ENCODE measurements around the gene CDCP2.
"Not testable (repeated sequence)": the region's sequence is repeated elsewhere in the genome, so short reads cannot be mapped to it uniquely, and the experiment has no call there.

The CDCP2 gene

DNA sequence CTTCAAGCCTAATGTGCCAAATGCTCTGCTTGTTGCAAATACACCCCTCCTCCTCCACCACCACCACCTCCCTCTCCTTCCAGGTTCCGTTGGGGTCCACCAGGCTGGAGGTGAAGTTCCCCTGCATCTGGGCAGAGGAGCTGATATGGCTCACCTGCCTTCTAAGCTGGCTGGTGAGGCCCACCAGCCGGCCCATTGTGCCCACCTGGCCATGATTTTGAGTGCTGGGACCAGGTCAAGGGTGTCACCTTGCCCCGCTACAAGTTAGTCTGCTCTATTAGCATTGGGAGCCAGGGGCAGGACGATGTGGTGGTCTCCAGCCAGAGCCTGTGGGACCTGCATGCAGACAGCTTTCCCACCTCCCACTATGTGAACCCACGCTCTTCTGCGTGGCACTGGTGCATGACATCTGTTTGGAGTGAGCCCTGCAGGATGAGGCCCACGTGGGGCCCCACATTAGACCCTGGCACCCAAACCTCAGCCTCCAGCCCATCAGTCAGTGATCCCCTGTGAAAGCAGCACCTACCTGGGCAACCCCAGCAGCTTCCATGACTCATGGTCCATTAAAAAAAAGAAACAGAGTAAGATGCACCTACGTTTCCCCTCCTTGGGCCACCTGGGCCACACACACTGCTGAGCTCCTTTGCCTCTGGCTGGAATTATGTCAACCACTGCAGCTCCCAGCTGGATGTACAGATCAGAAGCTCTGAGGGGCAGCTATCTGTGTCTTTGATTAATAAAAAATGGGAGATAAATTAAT is 15.6 kb upstream of the CDCP2 start:
- in situ Hi-C loops (cut with MboI; ENCODE audit: low sequenced_read_pairs) = no loop called here

DNA sequence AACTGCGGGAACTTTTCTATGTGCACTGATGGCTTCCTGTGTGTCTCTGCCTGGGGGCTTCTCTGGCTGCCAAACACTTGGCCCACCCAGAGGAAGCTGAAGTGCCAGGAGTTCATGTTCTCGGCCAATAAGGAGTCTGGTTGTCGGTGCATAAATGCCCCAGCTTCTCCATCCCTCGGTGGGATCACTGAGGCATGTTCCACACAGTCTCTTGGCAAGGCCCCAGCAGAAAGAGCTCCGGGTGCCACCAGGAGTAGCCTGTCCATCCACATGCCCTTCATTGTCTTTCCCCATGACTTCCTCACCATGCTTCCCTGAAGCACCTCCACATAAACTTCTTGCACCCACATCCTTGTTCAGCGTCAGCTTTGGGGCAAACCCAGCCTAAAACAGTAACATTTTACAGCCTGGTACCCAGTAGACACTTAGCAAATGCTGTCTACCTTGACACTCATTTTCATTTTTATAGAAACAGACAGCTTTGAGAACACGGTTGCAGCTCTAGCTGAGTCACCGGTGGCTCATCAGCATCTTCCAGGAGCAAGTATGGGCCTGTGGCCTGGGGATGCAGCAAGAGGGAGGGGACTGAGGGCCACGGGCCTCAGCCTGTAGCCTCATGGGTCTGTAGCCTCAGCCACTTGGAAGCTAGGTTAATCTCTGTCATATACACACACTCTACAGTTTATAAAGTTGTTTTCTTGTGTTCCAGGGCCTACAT is 14.8 kb upstream of the CDCP2 start:
- in situ Hi-C loops (cut with MboI; ENCODE audit: low sequenced_read_pairs) = no loop called here

DNA sequence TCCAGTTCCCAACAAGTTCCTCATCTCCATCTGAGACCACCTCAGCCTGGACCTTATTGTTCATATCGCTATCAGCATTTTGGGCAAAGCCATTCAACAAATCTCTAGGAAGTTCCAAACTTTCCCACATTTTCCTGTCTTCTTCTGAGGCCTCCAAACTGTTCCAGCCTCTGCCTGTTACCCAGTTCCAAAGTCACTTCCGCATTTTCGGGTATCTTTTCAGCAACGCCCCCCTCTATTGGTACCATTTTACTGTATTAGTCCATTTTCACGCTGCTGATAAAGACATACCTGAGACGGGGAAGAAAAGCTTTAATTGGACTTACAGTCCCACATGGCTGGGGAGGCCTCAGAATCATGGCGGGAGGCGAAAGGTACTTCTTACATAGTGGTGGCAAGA is 13.6 kb upstream of the CDCP2 start:
- in situ Hi-C loops (cut with MboI; ENCODE audit: low sequenced_read_pairs) = not testable (repeated sequence)

DNA sequence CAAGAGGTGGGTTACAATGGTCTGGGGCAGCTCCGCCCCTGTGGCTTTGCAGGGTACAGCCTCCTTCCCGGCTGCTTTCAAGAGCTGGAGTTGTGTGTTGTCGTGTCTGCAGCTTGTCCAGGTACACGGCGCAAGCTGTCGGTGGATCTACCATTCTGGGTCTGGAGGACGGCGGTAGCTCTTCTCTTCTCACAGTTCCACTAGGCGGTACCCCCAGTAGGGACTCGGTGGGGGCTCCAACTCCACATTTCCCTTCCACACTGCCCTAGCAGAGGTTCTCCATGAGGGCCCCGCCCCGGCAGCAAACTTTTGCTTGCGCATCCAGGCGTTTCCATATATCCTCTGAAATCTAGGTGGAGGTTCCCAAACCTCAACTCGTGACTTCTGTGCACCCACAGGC is 12.3 kb upstream of the CDCP2 start:
- in situ Hi-C loops (cut with MboI; ENCODE audit: low sequenced_read_pairs) = no loop called here

DNA sequence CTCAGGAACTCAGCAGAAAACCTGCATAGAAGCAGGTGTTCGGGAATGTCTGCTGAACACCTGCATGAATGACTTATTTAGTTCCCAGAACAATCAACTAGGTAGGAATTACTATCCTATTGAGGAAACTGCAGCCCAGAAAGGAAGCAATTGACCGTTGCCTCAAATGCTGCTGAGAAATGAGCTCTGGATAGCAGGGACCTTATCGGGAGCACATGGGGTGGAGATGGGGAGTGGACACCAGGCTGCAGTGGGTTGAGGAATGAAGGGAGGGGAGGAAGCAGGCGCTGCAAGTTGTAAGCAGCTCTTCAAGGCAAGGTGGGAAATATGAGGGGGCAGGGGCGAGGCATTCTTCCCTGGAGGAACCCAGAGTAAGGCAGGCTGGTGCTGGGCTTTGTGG is 10.8 kb upstream of the CDCP2 start:
- in situ Hi-C loops (cut with MboI; ENCODE audit: low sequenced_read_pairs) = no loop called here

DNA sequence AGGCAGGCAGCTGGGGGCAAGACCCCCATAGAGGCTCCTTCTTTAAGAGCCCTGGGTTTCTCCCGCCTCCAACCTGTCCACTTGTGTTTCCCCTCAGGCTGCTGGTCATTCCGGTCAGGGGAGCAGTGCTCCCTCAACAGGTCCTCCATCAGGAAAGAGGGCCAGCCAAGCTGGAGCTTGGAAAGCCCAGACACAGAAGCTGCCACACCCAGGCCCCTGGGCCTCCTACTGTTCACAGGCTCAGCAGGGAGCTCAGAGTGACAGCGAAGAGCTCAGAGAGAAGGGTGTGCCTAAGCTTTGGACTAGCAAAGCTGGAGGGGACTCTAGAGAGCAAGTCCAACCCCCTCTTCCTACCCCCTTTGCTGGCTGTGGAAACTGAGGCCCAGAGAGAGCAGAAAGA is 10.3 kb upstream of the CDCP2 start:
- in situ Hi-C loops (cut with MboI; ENCODE audit: low sequenced_read_pairs) = no loop called here

DNA sequence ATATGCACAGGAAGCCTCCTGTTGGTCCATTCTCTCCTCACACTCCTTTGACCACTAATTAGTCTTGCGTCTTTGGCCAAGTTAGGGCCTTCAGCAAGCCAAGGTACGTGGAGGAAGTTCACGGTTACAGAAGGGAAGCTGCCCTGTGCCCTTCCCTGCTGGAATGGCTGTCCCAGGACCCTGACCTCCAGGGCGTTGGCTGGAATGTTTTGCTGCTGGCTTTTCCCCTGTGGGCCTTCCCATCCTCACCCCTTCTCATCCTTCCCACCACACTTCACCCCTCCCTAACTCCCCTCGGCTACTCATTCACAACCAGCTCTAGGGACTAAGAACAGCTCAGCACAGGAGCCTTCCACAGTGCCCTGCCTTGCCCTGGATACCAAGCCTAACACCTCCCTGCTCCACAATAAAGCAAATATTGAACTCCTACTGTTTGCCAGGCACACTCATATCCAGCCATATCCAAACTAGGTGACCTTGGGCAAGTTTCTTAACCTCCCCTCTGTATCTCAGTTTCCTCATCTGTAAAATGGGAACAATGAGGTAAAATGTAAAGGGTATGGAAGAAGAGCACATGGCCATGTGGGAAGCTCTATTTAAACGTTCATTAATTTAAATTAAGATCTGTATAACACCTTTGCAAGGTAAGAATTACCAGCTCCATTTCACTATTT is 8.8 kb upstream of the CDCP2 start:
- in situ Hi-C loops (cut with MboI; ENCODE audit: low sequenced_read_pairs) = no loop called here

DNA sequence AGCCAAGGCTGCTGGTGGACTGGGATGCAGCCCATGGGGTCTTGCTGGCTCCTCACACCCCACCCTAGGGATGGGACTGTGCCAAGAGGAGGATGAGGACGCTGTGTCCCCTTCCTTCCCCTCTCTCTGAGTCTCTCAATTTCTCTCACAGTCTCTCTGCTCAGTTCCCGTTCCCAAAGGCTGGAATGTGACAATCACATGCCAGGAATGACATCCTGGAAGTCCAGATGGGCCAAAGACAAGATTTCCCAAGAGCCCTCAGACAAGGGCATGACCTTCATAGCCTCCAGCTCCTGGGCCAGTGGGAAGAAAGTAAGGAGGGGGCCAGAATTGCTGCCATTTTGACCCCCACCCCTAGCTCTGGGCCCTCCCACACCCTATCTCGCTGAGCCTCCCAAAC is 7.6 kb upstream of the CDCP2 start:
- in situ Hi-C loops (cut with MboI; ENCODE audit: low sequenced_read_pairs) = no loop called here

DNA sequence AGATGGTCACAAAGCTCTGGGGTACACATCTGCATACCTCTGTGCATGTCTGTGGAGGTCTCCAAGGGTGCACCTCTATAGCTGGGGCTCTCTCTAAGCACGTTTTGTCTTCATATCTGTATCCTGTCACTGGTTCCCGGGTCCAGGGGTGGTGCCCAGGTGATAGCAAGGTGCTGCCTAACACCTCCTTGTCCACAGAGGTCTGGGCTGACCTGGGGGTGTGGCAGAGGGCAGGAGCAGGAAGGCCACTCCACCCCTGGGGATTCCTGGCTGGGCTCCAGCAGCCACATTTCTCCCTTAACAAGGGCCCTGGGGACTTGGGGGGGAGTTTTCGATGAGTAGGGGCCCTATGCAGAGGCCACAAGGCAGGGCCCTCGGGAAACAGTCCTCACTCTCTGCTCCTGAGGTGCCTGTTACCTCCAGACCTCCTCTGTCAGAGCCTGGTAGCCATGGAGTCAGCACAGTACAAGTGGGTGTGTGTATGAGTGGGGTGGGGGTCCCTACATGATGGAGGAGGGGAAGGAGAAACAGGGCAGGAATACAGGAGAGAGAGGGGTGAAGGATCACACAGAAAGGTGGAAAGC is 7.0 kb upstream of the CDCP2 start:
- in situ Hi-C loops (cut with MboI; ENCODE audit: low sequenced_read_pairs) = no loop called here

DNA sequence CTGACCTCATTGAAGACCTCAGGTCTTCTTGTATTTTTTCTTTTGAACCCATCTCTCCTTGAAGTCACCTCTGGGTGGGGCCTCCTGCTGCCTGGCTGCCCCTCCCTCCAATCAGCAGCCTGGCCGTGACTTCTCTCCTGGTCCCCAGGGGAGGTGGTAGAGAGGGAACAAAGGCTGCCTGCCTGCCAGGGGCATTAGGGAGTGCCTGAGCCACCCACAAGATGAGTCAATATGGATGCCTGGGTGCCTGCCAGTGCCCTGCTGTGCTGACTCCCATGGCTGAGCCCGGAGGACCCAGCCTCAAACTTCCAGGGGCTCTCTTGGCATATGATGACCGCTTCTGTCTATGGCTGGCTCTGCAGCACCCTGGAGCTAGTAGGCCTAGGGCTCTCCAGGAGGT is 5.3 kb upstream of the CDCP2 start:
- in situ Hi-C loops (cut with MboI; ENCODE audit: low sequenced_read_pairs) = no loop called here

DNA sequence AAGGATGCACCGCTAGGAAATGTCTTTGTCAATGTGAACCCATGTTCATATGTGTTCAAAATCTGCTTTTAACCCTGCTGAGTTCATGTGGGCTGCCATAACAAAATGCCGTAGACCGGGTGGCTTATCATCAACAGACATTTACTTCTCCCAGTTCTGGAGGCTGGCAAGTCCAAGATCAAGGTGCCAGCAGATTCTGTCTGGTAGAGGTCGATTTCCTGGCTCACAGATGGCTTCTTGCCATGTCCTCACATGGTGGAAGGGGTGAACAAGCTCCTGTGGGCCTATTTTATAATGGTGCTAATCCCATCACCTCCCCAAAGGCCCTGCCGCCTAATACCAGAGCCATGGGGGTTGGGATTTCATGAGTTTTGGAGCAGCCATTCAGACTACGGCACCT is 4.6 kb upstream of the CDCP2 start:
- in situ Hi-C loops (cut with MboI; ENCODE audit: low sequenced_read_pairs) = no loop called here

DNA sequence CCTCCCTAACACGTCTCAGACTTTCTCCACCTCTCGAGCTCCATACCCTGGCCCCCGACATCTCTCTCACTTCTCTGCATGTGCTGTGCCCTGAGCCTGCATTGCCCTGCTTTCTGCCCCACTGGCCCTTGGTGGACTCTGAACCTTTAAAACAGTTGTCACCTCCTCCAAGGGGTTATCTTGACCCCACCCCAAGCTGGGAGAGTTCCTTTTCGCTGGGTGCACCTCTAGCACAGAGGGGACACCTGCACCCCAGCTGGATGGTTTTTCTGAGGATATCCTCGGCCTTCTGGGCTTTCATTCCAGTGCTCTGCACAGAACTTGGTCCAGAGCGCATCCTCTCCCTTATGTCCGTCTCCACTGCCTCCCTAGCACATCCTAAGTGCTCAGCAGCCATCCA is 4.2 kb upstream of the CDCP2 start:
- in situ Hi-C loops (cut with MboI; ENCODE audit: low sequenced_read_pairs) = no loop called here

DNA sequence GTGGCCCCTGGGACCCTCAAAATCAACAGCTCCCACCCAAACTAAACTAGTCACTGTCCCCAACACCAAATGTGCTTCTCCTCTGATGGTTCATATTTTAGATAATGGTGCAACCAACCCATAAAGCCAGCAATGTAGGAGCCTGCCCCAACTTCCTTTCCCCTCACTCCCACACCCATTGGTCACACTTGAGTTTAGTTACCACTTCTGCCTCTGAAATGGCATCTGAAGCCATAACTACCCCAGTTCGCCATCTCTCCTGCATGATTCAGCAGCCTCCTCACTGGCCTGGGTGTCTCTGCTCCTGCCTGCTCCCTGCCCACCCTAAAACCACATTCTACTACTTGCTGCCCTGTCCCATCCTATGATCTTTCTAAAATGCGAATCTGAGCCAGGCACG is 3.4 kb upstream of the CDCP2 start:
- in situ Hi-C loops (cut with MboI; ENCODE audit: low sequenced_read_pairs) = no loop called here

DNA sequence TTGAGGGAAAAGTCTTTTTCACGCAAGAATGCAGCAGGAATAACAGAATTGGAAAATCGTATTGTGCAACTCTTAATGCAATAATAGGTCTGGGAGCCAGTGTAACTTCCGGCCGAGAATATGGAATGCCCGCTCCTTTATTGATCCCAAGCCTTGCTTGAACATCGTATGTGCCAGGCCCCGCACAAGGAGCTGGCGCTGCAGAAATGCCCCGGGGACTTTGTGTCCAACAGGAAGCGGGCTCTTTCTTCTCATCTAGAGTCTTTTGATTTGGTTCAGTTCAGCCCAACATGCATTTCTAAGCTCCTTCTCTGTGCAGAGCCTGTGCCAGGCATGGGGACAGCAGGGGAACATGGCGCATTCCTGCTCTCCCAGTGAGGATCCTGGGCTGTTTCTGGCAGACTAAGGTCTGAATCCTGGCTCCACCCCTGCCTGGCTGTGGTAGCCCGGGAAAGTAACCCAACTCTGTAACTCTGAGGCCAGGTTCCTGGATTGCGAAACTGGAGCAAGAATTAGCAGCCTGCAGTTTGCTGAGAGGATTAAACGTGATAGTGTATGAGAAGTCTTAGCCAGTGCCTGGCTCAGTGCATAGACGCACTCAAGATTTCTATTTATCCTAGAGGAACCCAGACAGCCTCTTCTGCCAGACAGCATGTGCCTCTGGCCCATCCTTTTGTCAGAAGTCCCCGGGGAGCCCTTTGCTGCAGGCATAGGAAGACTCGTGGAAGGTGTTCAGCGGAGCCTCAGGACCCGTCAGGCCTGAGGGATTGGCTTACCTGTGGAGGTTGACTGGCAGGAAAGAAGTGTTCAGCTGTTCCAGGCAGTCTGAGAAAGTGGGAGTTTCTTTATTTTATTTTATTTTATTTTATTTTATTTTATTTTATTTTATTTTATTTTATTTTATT is 987 bp upstream of the CDCP2 start:
- in situ Hi-C loops (cut with MboI; ENCODE audit: low sequenced_read_pairs) = no loop called here

DNA sequence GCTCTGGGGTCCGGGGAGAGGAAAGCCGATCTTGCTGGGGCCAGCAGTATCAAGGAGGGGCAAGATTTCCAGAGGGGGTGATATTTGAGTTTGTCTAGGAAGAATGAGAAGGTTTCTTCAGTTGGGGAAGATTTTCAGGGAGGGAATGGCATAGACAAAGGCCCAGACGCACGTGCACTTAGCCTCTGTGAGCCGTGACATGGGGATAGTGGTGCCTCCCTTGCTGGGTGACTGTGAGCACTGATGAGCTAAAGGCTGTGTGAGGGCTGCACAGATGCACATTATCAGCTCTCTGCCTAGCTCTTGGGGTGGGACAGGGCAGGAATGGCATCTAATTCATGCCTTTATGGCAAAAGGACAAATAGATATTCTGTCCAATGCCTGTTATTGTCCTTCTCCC is 1.8 kb downstream of the CDCP2 start:
- in situ Hi-C loops (cut with MboI; ENCODE audit: low sequenced_read_pairs) = no loop called here

DNA sequence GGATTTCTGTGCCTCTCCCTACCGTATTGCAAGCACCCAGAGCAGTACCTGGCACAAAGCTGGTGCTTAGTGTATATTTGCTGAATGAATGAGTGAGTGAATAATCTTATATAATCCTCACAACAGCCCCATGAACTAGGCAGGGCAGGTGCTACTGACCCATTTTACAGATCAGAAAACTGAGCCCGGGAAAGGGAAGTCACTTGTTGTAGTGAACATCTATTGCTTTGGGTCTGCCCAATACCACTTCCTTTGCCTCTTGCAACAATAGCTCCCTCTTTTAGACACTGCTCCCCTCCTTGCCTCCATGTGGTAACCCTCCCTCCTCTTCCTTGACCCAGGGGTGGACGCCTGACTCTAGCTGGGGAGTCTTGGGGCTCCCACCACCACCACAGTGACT is 3.1 kb downstream of the CDCP2 start:
- in situ Hi-C loops (cut with MboI; ENCODE audit: low sequenced_read_pairs) = no loop called here

DNA sequence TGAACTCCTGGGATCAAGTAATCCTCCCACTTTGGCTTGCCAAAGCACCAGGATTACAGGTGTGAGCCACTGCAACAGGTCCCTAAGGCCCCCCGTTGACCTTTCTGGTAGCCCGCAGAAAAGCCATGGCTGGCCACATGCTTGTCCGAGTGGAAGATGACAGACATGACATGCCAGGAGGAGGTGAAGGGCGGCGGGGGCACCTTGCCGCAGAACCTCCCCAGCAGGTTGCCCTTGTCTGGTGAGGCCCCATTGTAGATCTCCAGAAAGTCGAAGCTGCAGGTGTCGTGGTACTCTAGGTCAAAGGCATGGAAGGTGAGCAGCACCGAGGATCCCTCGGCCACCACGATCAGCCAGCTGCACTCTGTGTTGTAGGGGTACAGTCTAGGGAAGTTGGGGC is 8.4 kb downstream of the CDCP2 start:
- in situ Hi-C loops (cut with MboI; ENCODE audit: low sequenced_read_pairs) = no loop called here

DNA sequence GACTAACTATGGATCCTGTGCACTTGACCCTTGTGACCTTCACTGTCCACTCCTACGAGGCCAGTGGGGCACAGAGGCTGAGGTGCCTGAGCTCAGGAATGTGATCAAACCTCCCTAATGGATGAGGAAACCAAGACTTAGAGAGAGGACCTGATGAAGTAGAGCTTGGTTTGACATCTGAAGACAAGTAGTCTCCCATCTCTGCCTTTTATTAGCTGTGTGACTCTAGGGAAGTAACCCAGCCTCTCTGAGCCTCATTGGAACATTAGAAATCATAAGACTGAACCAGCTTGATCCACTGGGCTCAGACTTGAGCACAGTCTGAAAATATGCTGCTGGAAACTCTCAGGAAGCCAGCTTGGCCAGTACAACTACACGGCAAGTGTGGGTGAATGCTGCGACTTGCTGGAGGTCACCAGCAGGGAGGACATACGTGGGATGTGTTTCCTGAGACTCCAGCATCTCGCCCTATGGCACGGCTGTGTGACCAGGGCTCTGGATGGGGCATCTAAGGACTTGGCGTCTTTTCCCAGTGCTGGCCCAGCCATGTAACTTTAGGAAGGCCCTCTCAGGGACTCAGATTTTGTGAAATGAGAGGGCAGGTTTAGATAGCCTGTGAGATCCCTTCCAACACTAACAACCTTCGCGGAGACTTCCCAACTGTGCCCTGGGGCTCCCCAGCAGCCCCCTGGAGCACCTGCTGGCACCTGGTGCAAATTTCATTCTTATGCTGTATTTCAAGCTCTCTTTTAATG is 10.5 kb downstream of the CDCP2 start:
- in situ Hi-C loops (cut with MboI; ENCODE audit: low sequenced_read_pairs) = no loop called here

DNA sequence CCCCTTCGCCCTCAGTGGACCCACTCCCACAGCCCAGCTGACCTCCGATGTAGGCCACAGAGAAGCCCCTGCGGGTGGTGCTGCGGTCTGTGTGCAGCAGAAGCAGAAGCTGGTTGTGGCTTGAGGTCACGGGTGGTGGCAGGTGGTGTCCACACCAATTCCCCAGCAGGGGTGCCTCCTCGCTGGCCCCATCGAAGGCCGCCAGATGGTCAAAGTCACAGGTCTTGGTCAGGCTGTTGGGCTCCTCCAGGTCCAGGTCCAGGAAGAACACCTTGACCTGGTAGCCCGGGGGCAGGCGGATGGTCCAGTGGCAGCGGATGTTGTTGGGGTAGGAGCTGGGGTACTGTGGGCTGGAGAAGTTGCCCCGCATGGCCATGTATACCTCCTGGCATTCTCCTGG is 13.1 kb downstream of the CDCP2 start:
- in situ Hi-C loops (cut with MboI; ENCODE audit: low sequenced_read_pairs) = no loop called here

DNA sequence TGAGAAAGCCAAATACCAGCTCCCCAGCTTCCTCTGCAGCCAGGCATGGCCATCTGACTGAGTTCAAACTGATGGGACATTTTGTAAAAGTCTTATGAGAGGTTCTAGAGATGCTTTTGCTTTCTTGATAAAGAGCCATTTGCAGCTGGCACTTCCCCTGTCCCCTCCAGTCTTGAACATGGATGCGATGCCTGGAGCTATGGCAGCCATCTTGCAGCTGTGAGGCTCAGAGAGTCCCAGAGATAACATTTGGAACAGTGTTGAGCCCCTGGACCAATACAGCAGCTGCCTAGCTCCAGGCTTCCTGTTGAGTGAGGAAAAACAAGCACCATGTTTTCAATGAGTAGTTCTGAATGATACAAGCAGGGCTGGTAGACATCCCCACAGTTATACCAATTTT is 13.8 kb downstream of the CDCP2 start:
- in situ Hi-C loops (cut with MboI; ENCODE audit: low sequenced_read_pairs) = no loop called here

All from HL-60/S4 treated with phorbol 12-myristate 13-acetate at 8.2 ng/mL for 4 days and 3 days (cell line).